Gastrocnemius medialis (tissue), 4 donors: ENCODE results near the gene ACIN1.

Experiments used
- CTCF ChIP-seq, 5 experiments: fragments of 450-650 bp in 3 of 5; fragments of 200-600 bp in 2 of 5; sonication (generic) in 2 of 5; IDR thresholded peaks in 4 of 5; conservative IDR thresholded peaks in 1 of 5; 1 replicate in 4 of 5; 2 replicates in 1 of 5; pipeline ENCODE4 v1.5.1; 2016 to 2019; ENCODE audit warnings: antibody characterized with exemption in 5 of 5, mild to moderate bottlenecking in 3 of 5, moderate library complexity in 3 of 5
- POLR2A ChIP-seq, 2 donors: fragments of 450-650 bp; IDR thresholded peaks; one replicate each; pipeline ENCODE4 v1.6.1; 2017; ENCODE audit warnings: antibody characterized with exemption in 2 of 2, mild to moderate bottlenecking in 2 of 2, moderate library complexity in 2 of 2

GRCh38 chr14:23028799-23029198 is 66.1 kb downstream of the ACIN1 start:
- TF ChIP-seq CTCF (IDR thresholded peaks at IDR 0.05 in 4 of 5, conservative IDR thresholded peaks at IDR 0.05 in 1 of 5) (no peak), POLR2A (IDR thresholded peaks at IDR 0.05) (no peak)
